Vagina (tissue), 2 donors: ENCODE data around the gene FOXE1. TPM values are rescaled to one million over a fixed set of nuclear protein-coding genes. Genes with fewer than 3 reads are reported as not detected.

Experiments
- DNase-seq, 2 donors: peaks; one replicate each; pipeline ENCODE4 v3.0.0-alpha.2; 2017; ENCODE audit errors: extremely low spot score in 2 of 2
- H3K27ac ChIP-seq: fragments of 200-600 bp; sonication (generic); one replicate; pipeline ENCODE4 v1.5.1; 2019
- H3K27me3 ChIP-seq: fragments of 200-600 bp; sonication (generic); one replicate; pipeline ENCODE4 v1.5.1; 2019
- H3K36me3 ChIP-seq, 2 donors: fragments of 200-600 bp; sonication (generic); one replicate each; pipeline ENCODE4 v1.5.1; 2017 to 2019
- H3K4me1 ChIP-seq: fragments of 200-600 bp; sonication (generic); one replicate; pipeline ENCODE4 v1.5.1; 2019
- H3K4me3 ChIP-seq, 2 donors: fragments of 200-600 bp; sonication (generic); 1 replicate in 1 of 2; 2 replicates in 1 of 2; pipeline ENCODE4 v1.5.1; 2016 to 2019
- H3K9me3 ChIP-seq: fragments of 200-600 bp; sonication (generic); one replicate; pipeline ENCODE4 v1.5.1; 2019
- CTCF ChIP-seq, 3 experiments: fragments of 450-650 bp in 2 of 3; fragments of 200-600 bp in 1 of 3; sonication (generic) in 1 of 3; IDR thresholded peaks; one replicate each; pipeline ENCODE4 v1.5.1; 2017 to 2019; ENCODE audit warnings: antibody characterized with exemption in 3 of 3, mild to moderate bottlenecking in 2 of 3, moderate library complexity in 2 of 3
- POLR2A ChIP-seq, 2 donors: fragments of 450-650 bp; IDR thresholded peaks; one replicate each; pipeline ENCODE4 v1.6.1; 2017; ENCODE audit warnings: antibody characterized with exemption in 2 of 2, mild to moderate bottlenecking in 2 of 2, moderate library complexity in 2 of 2
- POLR2AphosphoS5 ChIP-seq, 2 donors: sonication (generic); formaldehyde crosslinking; IDR thresholded peaks; one replicate each; pipeline ENCODE4 v1.9.0; 2017; ENCODE audit warnings: antibody characterized with exemption in 2 of 2, mild to moderate bottlenecking in 2 of 2, low read depth in 1 of 2; ENCODE audit not compliant: insufficient read depth in 1 of 2
- intact Hi-C: fragments of 100-400 bp; cut with DNase I; formaldehyde crosslinking; loops from one replicate; pipeline ENCODE4 v1.15.1; 2023
- total RNA-seq: library from RNA; depleted of rRNA; stranded (reverse); fragments of >200 nt; gene quantifications from one replicate; pipeline ENCODE4 v1.2.3, GENCODE V29; 2016

FOXE1 gene
- total RNA-seq, 1 donor from 2014 or later, result 7.9 TPM

DNA sequence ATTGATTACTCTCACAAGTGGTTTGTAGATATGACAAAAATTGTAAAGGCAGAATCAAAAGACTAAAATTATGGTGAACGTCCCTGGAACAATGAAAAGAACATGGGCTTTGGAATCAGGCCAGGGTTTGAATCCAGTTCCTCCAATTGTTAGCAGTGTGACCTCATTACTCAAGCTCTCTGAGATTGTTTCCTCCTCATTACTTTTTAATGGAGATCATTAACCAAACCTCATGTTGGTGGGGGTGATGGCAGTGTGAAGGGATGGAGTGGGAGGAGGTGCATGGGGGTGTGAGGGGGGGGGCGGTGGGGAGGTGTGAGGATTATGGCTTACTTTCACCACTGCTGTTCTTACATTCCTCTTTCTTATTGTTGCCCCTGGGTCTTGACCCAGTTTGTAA, 44.1 kb upstream of the FOXE1 start:
- no peak for TF ChIP-seq POLR2A (IDR thresholded peaks at IDR 0.05)
- intact Hi-C loops, result no loop called here
- DNase-seq, result no peak
- no peaks in the 10 kb centered on the region for H3K9me3 ChIP-seq
- no peak overlapping the region for H3K4me3 ChIP-seq
- H3K27ac ChIP-seq, result no peak overlapping the region
- H3K36me3 ChIP-seq, result no peaks in the 10 kb centered on the region
- H3K27me3 ChIP-seq, result no peaks in the 10 kb centered on the region
- peaks cover 1% of the 10 kb centered on the region for H3K4me1 ChIP-seq

DNA sequence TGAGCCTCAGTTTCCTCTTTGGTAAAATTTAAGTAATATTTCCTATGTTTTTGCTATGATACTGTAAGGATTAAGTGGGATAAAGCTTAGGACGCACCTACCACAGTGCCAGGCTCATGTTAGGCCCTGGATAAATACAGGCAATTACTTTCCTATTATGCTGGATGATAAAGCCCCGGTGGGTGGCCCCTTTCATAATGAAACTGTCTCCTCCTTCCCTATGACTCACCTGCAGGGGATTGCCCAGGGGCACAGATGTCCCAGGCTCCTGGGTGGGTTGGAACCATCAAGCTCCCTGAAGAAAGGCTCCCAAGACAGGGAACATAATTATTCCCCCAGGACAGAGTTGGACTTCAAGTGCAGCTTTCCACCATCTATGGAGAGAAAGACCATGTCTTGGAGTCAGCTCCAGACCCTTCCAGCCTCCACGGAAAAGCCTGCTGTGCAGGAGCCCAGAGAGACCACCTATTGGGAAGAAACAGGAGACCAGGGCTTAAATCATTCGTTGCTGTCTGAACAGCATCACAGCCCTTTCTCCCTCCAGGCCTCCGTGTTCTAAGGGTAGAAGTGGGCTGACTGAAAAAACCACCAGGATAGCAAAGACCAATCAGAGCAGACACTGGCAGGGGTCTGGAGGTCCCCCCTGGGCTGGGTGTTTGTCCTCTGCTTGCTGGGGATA, 43.2 kb upstream of the FOXE1 start:
- Histone ChIP-seq H3K4me1 (no peaks in the 10 kb centered on the region), H3K4me3 (no peak overlapping the region), H3K36me3 (no peaks in the 10 kb centered on the region), H3K27me3 (no peaks in the 10 kb centered on the region), H3K27ac (no peak overlapping the region), H3K9me3 (no peaks in the 10 kb centered on the region)
- intact Hi-C loops, result no loop called here
- TF ChIP-seq POLR2A (IDR thresholded peaks at IDR 0.05), result no peak
- DNase-seq, result no peak

- TF ChIP-seq POLR2AphosphoS5 (IDR thresholded peaks at IDR 0.05; ENCODE audit: insufficient read depth in 1 of 2, low read depth in 1 of 2) (no peak), CTCF (IDR thresholded peaks at IDR 0.05) (no peak), POLR2A (IDR thresholded peaks at IDR 0.05) (no peak)
- Histone ChIP-seq H3K4me3 (no peak overlapping the region), H3K27me3 (no peaks in the 10 kb centered on the region), H3K4me1 (no peaks in the 10 kb centered on the region), H3K9me3 (no peaks in the 10 kb centered on the region), H3K27ac (no peak overlapping the region), H3K36me3 (no peaks in the 10 kb centered on the region)
- intact Hi-C loops, result no loop called here
- no peak for DNase-seq
Measured at GRCh38 chr9:97811533-97812246, 41.3 kb upstream of the FOXE1 start.

- H3K27me3 ChIP-seq, result no peaks in the 10 kb centered on the region
- H3K4me1 ChIP-seq, result no peaks in the 10 kb centered on the region
- no peak overlapping the region for H3K4me3 ChIP-seq
- H3K9me3 ChIP-seq, result no peaks in the 10 kb centered on the region
- TF ChIP-seq CTCF (IDR thresholded peaks at IDR 0.05) (no peak), POLR2A (IDR thresholded peaks at IDR 0.05) (no peak), POLR2AphosphoS5 (IDR thresholded peaks at IDR 0.05; ENCODE audit: insufficient read depth in 1 of 2, low read depth in 1 of 2) (no peak)
- H3K36me3 ChIP-seq, result no peaks in the 10 kb centered on the region
- intact Hi-C loops, result no loop called here
- H3K27ac ChIP-seq, result no peak overlapping the region
- DNase-seq, result no peak
Measured at GRCh38 chr9:97812247-97812543, 40.8 kb upstream of the FOXE1 start.

DNA sequence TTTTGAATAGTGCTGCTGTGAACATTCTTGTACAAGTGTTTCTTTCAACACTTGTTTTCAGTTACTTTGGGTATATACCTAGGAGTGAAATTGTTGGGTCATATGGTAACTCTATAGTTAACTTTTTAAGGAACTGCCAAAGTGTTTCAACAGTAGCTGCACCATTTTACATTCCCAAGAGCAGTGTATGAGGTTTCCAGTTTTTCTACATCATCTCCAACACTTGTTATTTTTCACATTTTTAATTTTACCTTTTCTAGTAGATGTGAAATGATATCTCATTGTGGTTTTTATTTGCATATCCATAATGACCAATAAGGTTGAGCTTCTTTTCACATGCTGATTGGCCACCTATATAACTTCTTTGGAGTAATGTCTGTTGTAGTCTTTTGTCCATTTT, 40.0 kb upstream of the FOXE1 start:
- H3K4me1 ChIP-seq, result no peaks in the 10 kb centered on the region
- H3K36me3 ChIP-seq, result no peaks in the 10 kb centered on the region
- no peak for TF ChIP-seq POLR2A (IDR thresholded peaks at IDR 0.05)
- TF ChIP-seq CTCF (IDR thresholded peaks at IDR 0.05), result no peak
- TF ChIP-seq POLR2AphosphoS5 (IDR thresholded peaks at IDR 0.05; ENCODE audit: insufficient read depth in 1 of 2, low read depth in 1 of 2), result no peak
- H3K27me3 ChIP-seq, result no peaks in the 10 kb centered on the region
- DNase-seq, result no peak
- H3K4me3 ChIP-seq, result no peak overlapping the region
- H3K9me3 ChIP-seq, result no peaks in the 10 kb centered on the region
- H3K27ac ChIP-seq, result no peak overlapping the region
- intact Hi-C loops, result no loop called here

- intact Hi-C loops, result no loop called here
- Histone ChIP-seq H3K9me3 (no peaks in the 10 kb centered on the region), H3K4me3 (no peak overlapping the region), H3K27me3 (no peaks in the 10 kb centered on the region), H3K36me3 (no peaks in the 10 kb centered on the region), H3K27ac (no peak overlapping the region), H3K4me1 (no peaks in the 10 kb centered on the region)
- DNase-seq, result no peak
- TF ChIP-seq POLR2AphosphoS5 (IDR thresholded peaks at IDR 0.05; ENCODE audit: insufficient read depth in 1 of 2, low read depth in 1 of 2) (no peak), POLR2A (IDR thresholded peaks at IDR 0.05) (no peak), CTCF (IDR thresholded peaks at IDR 0.05) (no peak)
Measured at GRCh38 chr9:97819735-97820134, 33.3 kb upstream of the FOXE1 start.
